ENCODE data around the gene CKAP2L.

DNA sequence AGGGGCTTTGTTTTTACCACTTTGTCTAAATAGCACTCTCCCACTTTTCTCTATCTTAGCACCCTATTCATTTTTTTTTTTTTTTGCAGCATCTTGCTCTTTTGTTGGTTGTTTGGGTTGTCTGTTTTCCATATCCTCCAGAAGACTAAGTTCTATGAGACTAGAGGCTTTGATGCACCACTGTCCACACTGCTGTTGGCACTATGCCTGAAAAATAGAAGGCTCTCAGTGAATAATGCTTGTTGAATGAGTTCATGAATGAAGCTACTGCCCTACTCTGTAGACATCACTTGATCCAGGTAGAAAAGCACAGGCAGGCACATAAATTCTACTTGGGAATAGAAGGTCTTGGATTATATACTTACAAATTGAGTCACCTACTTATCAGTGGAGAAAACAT is 12.6 kb upstream of the CKAP2L start:
- TF ChIP-seq, protein P1, sequence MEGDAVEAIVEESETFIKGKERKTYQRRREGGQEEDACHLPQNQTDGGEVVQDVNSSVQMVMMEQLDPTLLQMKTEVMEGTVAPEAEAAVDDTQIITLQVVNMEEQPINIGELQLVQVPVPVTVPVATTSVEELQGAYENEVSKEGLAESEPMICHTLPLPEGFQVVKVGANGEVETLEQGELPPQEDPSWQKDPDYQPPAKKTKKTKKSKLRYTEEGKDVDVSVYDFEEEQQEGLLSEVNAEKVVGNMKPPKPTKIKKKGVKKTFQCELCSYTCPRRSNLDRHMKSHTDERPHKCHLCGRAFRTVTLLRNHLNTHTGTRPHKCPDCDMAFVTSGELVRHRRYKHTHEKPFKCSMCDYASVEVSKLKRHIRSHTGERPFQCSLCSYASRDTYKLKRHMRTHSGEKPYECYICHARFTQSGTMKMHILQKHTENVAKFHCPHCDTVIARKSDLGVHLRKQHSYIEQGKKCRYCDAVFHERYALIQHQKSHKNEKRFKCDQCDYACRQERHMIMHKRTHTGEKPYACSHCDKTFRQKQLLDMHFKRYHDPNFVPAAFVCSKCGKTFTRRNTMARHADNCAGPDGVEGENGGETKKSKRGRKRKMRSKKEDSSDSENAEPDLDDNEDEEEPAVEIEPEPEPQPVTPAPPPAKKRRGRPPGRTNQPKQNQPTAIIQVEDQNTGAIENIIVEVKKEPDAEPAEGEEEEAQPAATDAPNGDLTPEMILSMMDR (IDR thresholded peaks at IDR 0.05) = no peak
- TF ChIP-seq POLR2AphosphoS5 (IDR thresholded peaks at IDR 0.05) (no peak), POLR2A (IDR thresholded peaks at IDR 0.05) (no peak)
